GM12891 (cell line): ENCODE data around the gene DUSP22.
A peak's percentile ranks its signal among the peaks of the same experiment; 100 is the strongest.

Experiments
- DNase-seq: peaks from one replicate; pipeline ENCODE4 v3.0.0; 2011; ENCODE audit warnings: low spot score; ENCODE audit not compliant: insufficient read length
- FAIRE-seq: peaks from 2 replicates; lab custom pipeline; 2011; peaks lifted over from hg19 to GRCh38; lab: Jason Lieb, UNC
- PAX5 ChIP-seq: IDR thresholded peaks from 2 replicates; pipeline ENCODE4 v1.6.1; 2011; ENCODE audit warnings: low read length, moderate library complexity, mild to moderate bottlenecking; ENCODE audit not compliant: insufficient read depth, severe bottlenecking
- POLR2A ChIP-seq: IDR thresholded peaks from 2 replicates; pipeline ENCODE4 v1.6.1; 2011; ENCODE audit warnings: low read depth, low read length, control low read depth
- POLR2AphosphoS5 ChIP-seq: IDR thresholded peaks from 2 replicates; pipeline ENCODE4 v1.6.1; 2011; ENCODE audit warnings: low read depth, low read length, control low read depth
- POU2F2 ChIP-seq: IDR thresholded peaks from 2 replicates; pipeline ENCODE4 v1.6.1; 2011; ENCODE audit warnings: low read depth, mild to moderate bottlenecking, control low read depth, low read length, moderate library complexity
- SPI1 ChIP-seq: IDR thresholded peaks from 2 replicates; pipeline ENCODE4 v1.6.1; 2011; ENCODE audit warnings: low read depth, low read length, control low read depth
- TAF1 ChIP-seq: IDR thresholded peaks from 2 replicates; pipeline ENCODE4 v1.6.1; 2011; ENCODE audit warnings: low read depth, low read length, control low read depth

The DUSP22 gene

DNA sequence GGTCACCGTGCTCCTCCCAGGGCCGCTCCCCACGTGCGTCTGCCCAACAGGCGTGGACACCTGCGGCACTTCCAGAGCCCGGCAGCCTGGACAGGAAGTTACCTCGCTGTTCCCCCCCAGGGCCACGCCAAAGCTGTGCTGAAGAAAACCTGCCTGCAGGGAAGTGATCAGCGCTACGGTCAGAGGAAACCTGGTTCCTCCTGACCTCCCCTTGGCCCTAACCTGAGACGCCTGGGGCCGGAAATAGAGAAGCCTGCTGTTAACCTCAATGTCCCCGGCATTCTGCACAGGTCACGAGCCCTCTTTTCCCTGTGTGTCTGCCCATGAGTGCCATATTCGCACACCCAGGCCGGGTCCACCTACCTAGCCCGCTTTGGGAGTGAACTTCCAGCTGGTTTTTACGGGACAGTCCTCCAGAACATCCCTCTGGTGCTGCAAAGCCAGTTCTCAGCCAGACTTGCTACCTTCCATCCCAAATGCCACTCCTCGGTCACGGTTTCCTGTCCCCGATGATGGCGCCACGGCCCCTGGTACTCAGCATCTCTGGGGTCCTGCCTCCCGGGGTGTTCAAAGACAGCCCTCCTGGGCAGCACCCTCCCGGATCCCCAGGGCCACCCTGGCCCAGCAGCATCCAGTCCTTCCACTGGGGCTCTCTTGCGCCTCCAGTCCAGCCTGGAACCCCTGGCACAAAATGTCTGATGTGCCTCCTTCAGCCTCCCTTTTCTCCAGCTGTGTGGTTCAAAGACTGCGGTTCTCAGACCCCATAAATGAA is 87.3 kb downstream of the DUSP22 start:
- peak; percentile 91 for FAIRE-seq
- DNase-seq, result no peak
- peak; percentile 75 for TF ChIP-seq SPI1
- no peak for TF ChIP-seq POU2F2

DNA sequence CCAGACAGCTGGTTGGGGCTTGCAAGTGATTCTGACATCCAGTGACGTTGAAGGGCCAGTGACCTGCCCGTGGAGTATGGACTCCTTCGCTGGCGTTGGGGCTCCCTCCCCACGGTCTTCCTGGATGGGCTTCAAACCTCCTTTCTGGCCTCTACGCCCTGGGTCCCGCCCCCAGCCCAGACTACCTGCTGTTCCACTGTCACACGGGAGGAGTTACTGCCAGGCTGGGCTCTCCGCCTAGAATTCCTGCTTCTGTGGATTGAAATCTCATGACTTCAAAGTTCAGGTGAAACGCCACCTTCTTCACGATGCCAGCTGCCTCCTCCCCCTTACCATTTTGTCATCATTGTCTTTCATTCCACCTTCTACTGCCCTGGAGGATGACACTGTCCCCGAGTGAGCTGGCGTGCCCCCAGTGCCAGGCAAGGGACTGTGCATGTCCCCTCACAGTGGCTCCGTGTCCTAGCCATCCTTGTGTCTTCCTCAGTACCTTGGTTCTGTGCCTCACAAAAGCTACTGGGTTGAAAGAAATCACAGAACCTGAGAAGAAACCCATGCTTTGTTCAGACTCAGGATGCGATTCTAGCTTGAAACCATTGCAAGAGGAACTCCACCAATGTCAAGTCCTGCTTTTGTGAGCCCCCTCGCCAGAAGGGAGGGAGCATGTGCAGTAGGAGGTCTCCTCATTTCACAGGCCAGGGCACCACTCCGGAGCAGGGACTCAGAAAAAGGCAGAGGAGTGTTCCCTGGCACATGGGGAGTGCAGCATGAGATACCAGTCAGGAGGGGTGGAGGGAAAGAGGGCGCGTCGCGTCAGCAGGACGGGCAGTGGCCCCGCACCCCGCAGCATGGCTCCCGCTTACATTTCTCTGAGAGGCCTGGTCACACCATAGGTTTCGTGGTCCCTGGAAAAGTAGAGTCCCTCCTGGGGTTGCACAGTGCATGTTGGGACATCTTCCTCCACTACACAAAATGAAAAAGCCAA is 88.2 kb downstream of the DUSP22 start:
- FAIRE-seq (peak; percentile 23), DNase-seq (no peak)
- TF ChIP-seq PAX5 (no peak), POU2F2 (no peak), SPI1 (no peak), POLR2A (no peak), POLR2AphosphoS5 (no peak)

DNA sequence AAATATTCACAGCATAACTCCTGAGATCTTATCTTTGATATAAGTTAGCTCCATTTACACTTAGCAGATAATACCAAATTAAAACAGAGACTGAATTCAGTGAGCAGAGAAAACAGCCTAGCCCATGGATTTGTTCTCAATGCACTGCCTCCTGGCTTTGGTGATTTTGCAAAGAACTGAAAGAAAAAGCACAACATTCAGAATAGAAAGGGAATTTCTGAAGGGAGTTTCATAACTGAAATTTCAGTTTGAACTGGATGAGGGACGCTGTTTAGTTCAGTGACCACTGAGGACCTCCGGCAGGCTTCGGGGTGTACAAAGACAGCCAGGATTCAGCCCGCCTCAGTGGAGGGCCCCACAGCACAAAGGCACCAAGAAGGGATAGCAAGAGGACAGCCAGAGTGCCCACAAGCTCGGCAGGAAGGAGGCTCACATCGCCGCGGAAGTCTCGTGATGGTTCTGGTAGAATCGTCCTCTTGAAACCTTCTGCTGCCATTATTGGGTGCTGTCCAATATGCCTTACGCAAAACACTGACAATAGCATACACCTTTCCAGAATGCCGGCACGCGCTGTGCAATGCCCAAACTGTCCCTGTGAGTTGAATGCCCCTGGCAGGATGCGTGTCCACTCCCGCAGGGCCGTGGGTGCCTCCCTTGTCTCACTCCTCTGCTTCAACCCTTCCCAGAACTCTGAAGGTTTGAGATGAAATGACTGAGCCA is 89.6 kb downstream of the DUSP22 start:
- TF ChIP-seq POU2F2, result no peak
- TF ChIP-seq SPI1, result no peak
- TF ChIP-seq POLR2A, result no peak
- TF ChIP-seq POLR2AphosphoS5, result no peak
- TF ChIP-seq PAX5, result no peak
- TF ChIP-seq TAF1, result no peak
- DNase-seq (no peak), FAIRE-seq (peak; percentile 62)

DNA sequence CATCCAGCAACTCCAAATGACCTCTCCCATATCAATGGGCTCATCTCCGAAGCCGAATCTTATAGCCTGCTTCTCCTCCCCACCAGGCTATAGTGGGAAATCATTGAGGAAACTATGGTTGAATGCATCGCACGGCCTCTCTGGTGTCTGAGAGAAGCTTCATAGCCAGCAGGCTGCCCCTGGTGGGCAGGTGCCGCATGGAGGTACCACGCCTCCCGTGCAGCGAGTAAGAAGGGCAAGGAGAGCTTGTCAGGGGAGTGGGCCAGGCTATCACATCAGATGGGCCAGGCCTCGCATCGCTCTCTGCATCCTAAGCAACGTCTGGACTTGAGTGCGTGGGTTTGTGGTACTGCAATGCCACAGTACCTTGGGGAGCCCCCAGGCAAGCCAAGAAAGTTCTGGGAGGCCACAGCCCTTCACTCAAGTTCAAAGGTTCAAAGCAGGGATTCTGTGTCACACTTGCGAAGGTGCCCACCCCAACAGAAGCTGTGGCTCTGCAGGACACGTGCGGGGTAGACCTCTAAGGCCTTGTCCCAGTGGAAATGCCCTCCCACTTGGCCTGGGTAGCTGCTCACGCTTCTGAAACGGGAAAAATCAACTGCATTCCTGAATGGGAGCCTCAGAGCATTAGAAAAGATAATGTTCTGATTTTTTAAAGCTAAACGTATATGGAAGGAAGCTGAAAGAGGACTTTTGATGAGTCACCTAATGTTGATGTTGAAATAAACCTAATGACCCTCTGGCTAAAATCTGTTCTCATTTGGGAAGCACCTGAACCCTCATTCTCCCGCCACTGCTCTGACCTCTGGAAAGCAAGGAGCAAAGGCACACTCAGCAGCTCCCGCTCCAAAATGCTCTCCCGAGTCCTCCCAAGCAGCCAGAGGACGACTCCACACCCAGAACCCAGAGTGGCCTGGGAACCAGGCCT is 90.9 kb downstream of the DUSP22 start:
- FAIRE-seq (no peak), DNase-seq (no peak)
- TF ChIP-seq POLR2AphosphoS5 (no peak), POU2F2 (no peak), SPI1 (no peak), TAF1 (no peak), POLR2A (no peak), PAX5 (no peak)

DNA sequence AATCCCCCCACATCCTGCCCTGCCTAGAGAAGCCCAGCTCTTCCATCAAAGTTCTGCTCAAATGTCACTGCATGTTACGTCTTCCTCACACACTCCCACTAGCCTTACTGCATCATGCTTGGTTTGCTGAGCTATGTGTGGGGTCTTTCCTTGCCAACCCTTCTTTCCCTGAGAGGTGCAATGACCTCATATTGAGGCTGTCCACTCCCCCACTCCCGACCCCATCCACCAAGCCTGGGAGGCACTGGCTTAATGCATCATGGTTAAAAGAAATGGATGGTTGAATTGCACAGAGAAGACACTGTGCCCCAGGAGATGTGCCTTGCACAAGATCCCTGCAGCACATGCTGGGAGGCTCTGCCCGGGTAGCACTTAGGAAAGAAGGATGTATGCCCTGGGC is 91.6 kb downstream of the DUSP22 start:
- FAIRE-seq (no peak), DNase-seq (no peak)
- TF ChIP-seq POLR2A (no peak), POU2F2 (no peak), TAF1 (no peak), POLR2AphosphoS5 (no peak), SPI1 (no peak), PAX5 (no peak)

DNA sequence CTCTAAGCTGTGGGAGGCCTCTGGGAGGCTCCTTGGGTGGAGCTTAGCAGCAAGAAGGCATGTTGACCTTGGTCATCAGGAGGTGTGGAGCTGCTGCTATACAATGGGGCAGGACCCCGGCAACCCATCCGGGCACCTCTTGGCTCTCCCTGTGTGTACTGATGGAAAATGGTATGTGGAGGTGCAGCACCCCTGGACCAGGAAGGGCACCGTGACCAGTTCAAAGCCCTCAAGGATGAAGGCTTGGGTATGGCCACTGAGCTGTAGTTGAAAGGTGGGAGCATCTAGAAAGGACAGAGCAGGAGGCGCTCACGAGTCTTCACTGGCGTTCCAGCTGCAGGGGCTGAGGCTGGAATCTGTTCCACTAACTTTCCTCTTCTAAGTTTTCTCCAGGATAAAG is 92.6 kb downstream of the DUSP22 start:
- TF ChIP-seq POU2F2 (no peak), PAX5 (no peak), TAF1 (no peak), POLR2AphosphoS5 (no peak), SPI1 (no peak), POLR2A (no peak)
- FAIRE-seq (no peak), DNase-seq (no peak)

DNA sequence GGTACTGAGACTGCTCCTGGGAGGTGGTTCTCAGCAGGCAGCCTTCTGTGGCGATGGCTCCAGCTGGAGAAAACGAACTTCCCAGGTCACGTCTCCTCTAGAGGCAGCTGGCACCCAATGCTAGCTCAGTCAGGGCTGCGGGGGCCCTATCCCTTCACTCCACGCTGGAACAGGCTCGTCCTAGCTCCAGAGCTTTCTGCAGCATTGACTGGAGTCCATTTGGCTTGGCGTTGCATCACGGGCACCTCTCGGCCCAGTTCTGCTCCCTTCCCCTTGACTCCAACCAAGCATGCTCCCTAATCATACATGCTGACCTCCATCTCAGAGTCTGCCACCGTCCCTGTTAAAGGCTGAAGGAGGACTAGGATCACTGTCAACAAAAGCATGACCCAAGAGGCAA is 93.3 kb downstream of the DUSP22 start:
- DNase-seq (no peak), FAIRE-seq (peak; percentile 33)
- TF ChIP-seq PAX5 (no peak), SPI1 (no peak), POLR2AphosphoS5 (no peak), TAF1 (no peak), POLR2A (no peak), POU2F2 (no peak)

DNA sequence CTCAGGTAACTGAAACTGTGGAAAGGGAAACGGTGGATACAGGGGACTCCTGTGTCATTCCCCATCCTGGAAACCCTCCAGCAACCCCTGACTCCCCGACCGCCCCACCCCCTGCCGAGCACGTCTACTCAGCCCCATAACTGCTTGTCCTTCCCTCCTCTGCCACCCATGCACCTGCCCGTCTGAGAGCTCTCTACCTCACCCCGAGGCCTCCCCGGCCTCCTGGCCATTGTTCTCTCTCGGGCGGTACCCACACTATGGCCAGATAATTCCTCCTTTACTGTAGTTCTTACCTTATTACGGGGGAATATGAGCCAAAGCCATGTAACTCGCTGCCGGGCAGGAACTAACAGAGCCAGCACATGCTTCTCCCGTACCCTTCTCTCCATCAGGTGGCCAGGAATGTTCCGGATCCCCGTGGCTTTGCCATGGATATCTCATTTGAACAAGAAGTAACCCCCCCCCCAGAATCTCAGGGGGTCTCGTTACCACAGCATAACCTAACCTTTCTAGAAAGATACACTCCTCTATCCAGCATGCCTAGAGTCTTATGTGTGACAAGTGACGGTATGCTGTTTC is 94.5 kb downstream of the DUSP22 start:
- TF ChIP-seq SPI1 (no peak), POLR2AphosphoS5 (no peak)
- no peak for FAIRE-seq
- DNase-seq, result no peak

DNA sequence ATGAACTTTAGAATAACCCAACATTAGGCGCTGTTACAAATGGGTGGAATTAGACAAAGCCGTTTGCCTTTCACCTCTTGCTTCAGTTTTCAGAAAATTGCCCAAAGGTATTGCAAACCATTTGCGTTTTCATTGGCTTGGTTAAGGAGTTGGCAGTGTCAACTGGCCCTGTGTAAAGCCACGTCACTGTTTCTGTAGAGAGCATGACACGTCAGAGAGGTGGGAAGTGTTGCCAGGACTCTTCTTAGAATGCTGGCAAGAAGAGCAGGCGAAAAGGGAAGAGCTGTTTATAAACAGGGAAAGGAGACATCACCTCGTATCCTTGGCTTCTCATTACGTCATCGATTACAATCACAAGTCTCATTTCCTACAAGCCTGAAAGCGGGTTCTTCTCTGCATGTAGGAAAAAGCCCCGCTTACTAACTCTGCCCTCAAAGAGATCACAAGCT is 95.0 kb downstream of the DUSP22 start:
- DNase-seq, result no peak
- FAIRE-seq, result peak; percentile 33
- TF ChIP-seq SPI1, result no peak
- TF ChIP-seq TAF1, result no peak
- TF ChIP-seq POLR2A, result no peak
